WTC11 (cell line): ENCODE data around the gene TADA2A. TPM values are rescaled to one million over a fixed set of nuclear protein-coding genes. Genes with fewer than 3 reads are reported as not detected.
A peak's percentile ranks its signal among the peaks of the same experiment; 100 is the strongest.

Source experiments
- ATAC-seq: fragments of 200-7000 bp; cut with Tn5 transposase; 2 replicates; pipeline ENCODE4 v1.10.0; 2021; ENCODE audit warnings: mild to moderate bottlenecking, moderate library complexity
- CTCF ChIA-PET: fragments of 300-600 bp; sonication (Branson Sonifier 250); formaldehyde crosslinking; loops from one replicate; lab custom pipeline; 2021; ENCODE audit warnings: antibody characterized with exemption; lab: Charles Lee
- POLR2A ChIA-PET: fragments of 350-600 bp; sonication (Branson Sonifier 250); formaldehyde crosslinking; loops from one replicate; lab custom pipeline; 2021; ENCODE audit warnings: antibody characterized with exemption; lab: Charles Lee
- DNase-seq: peaks from one replicate; pipeline ENCODE4 v3.0.0; 2021; ENCODE audit warnings: low spot score
- H3K27ac Mint-ChIP-seq: 2 replicates; pipeline ENCODE4 v1.8.0; 2021; ENCODE audit warnings: mixed read lengths
- H3K27me3 Mint-ChIP-seq: 2 replicates; pipeline ENCODE4 v1.8.0; 2021; ENCODE audit warnings: low read depth, mild to moderate bottlenecking, moderate library complexity, mixed read lengths
- H3K36me3 Mint-ChIP-seq: 2 replicates; pipeline ENCODE4 v1.8.0; 2021; ENCODE audit warnings: mixed read lengths
- H3K4me1 Mint-ChIP-seq: 2 replicates; pipeline ENCODE4 v1.8.0; 2022; ENCODE audit warnings: mixed read lengths
- H3K4me3 Mint-ChIP-seq: 2 replicates; pipeline ENCODE4 v1.8.0; 2021; ENCODE audit warnings: mild to moderate bottlenecking, moderate library complexity, mixed read lengths
- H3K9me3 Mint-ChIP-seq: 2 replicates; pipeline ENCODE4 v1.8.0; 2021; ENCODE audit warnings: mixed read lengths
- CREM ChIP-seq: sonication (generic); formaldehyde crosslinking; IDR thresholded peaks from 2 replicates; pipeline ENCODE4 v1.8.1; 2022; ENCODE audit warnings: mild to moderate bottlenecking, missing genetic modification reagents, moderate library complexity
- GABPB1 ChIP-seq: sonication (generic); formaldehyde crosslinking; IDR thresholded peaks from 2 replicates; pipeline ENCODE4 v1.8.1; 2023; ENCODE audit warnings: mild to moderate bottlenecking, missing genetic modification reagents
- NFE2L1 ChIP-seq: sonication (generic); formaldehyde crosslinking; IDR thresholded peaks from 2 replicates; pipeline ENCODE4 v1.8.1; 2023; ENCODE audit warnings: missing genetic modification reagents
- ZNF138 ChIP-seq: sonication (generic); formaldehyde crosslinking; conservative IDR thresholded peaks from 2 replicates; pipeline ENCODE4 v1.8.1; 2022; ENCODE audit warnings: mild to moderate bottlenecking, moderate library complexity, missing genetic modification reagents
- ZNF219 ChIP-seq: sonication (generic); formaldehyde crosslinking; IDR thresholded peaks from 2 replicates; pipeline ENCODE4 v1.8.0; 2023; ENCODE audit warnings: missing genetic modification reagents, mild to moderate bottlenecking, borderline replicate concordance
- ZNF232 ChIP-seq: sonication (generic); formaldehyde crosslinking; IDR thresholded peaks from 2 replicates; pipeline ENCODE4 v1.8.0; 2022; ENCODE audit warnings: mild to moderate bottlenecking, missing genetic modification reagents
- ZNF396 ChIP-seq: fragments of 250-450 bp; sonication (Bioruptor Pico); IDR thresholded peaks from 2 replicates; pipeline ENCODE4 v1.8.0; 2021; ENCODE audit warnings: mild to moderate bottlenecking, moderate library complexity, borderline replicate concordance
- ZNF423 ChIP-seq: fragments of 250-450 bp; sonication (Bioruptor Pico); IDR thresholded peaks from 2 replicates; pipeline ENCODE4 v2.1.2; 2022; ENCODE audit warnings: mild to moderate bottlenecking, moderate library complexity
- total RNA-seq: library from RNA; stranded (reverse); gene quantifications from 3 replicates; pipeline ENCODE4 v1.2.3, GENCODE V29; 2021
- TF ChIP-seq, protein P1 (sequence below): sonication (generic); formaldehyde crosslinking; IDR thresholded peaks from 2 replicates; pipeline ENCODE4 v1.8.0; 2022; ENCODE audit warnings: missing genetic modification reagents
- TF ChIP-seq, protein P2 (sequence below): fragments of 250-450 bp; sonication (Bioruptor Pico); IDR thresholded peaks from 2 replicates; pipeline ENCODE4 v1.9.0; 2021; ENCODE audit warnings: mild to moderate bottlenecking, borderline replicate concordance
- TF ChIP-seq, protein P3 (sequence below): sonication (generic); formaldehyde crosslinking; IDR thresholded peaks from 2 replicates; pipeline ENCODE4 v1.8.1; 2022; ENCODE audit warnings: low read depth, mild to moderate bottlenecking, moderate library complexity, missing genetic modification reagents, borderline replicate concordance
- TF ChIP-seq, protein P4 (sequence below): fragments of 250-450 bp; sonication (Bioruptor Pico); conservative IDR thresholded peaks from 2 replicates; pipeline ENCODE4 v1.9.0; 2021; ENCODE audit warnings: mild to moderate bottlenecking
- TF ChIP-seq, protein P5 (sequence below): sonication (generic); formaldehyde crosslinking; IDR thresholded peaks from 2 replicates; pipeline ENCODE4 v1.8.1; 2022; ENCODE audit warnings: low read depth, missing genetic modification reagents, borderline replicate concordance
- TF ChIP-seq, protein P6 (sequence below): sonication (generic); formaldehyde crosslinking; IDR thresholded peaks from 2 replicates; pipeline ENCODE4 v1.8.0; 2022; ENCODE audit warnings: mild to moderate bottlenecking, missing genetic modification reagents

TADA2A gene
- total RNA-seq, 1 experiment from 2014 or later: 16.5 TPM

DNA sequence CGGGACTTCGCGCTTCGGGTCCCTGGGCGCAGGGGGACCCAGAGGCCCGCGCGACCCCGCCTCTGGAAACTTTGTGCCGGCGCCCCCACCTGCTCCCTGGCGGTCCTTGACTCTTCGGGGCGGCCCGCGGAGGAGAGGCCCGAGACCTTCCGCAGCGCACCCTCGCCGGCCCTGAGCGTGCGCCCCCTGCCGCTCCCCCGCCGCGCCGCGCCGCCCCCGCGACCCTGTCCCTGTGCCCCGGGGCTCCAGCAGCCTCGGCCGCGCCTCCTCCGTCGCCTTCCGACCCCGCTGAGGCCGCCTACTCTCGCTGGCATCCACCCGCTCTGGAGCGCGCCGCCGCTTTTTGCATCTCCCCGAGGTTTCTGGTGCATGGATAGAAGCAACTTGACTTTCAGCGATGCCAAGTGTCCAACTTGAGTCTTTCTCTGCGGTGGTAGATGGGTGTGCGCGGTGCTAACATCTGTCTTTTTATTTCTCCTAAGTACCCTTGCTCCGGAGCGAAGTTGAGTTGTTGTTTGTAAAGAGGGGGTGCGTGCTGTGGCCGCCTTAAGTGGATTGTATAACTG is 83.4 kb downstream of the TADA2A start:
- peaks cover 48% of the 10 kb centered on the region for H3K4me1 Mint-ChIP-seq
- peaks cover 4% of the 10 kb centered on the region; the same call in 1 of the 2 replicates for H3K27me3 Mint-ChIP-seq
- peak overlapping the region; percentile 93 for H3K4me3 Mint-ChIP-seq
- H3K9me3 Mint-ChIP-seq: no peaks in the 10 kb centered on the region
- H3K27ac Mint-ChIP-seq: peak overlapping the region; percentile 90
- H3K36me3 Mint-ChIP-seq: 0 out of 2 replicates have a peak, but pooled peaks cover 4% of the 10 kb centered on the region
- POLR2A ChIA-PET: no interaction called here
- ATAC-seq (peak; percentile 21), DNase-seq (peak; percentile 74)
- TF ChIP-seq CREM (CRISPR knock-in tag) (no peak), ZNF423 (CRISPR knock-in tag) (0 out of 2 replicates have a peak, but pooled peaks have one; percentile 19), GABPB1 (CRISPR knock-in tag) (no peak)
- TF ChIP-seq, protein P1, sequence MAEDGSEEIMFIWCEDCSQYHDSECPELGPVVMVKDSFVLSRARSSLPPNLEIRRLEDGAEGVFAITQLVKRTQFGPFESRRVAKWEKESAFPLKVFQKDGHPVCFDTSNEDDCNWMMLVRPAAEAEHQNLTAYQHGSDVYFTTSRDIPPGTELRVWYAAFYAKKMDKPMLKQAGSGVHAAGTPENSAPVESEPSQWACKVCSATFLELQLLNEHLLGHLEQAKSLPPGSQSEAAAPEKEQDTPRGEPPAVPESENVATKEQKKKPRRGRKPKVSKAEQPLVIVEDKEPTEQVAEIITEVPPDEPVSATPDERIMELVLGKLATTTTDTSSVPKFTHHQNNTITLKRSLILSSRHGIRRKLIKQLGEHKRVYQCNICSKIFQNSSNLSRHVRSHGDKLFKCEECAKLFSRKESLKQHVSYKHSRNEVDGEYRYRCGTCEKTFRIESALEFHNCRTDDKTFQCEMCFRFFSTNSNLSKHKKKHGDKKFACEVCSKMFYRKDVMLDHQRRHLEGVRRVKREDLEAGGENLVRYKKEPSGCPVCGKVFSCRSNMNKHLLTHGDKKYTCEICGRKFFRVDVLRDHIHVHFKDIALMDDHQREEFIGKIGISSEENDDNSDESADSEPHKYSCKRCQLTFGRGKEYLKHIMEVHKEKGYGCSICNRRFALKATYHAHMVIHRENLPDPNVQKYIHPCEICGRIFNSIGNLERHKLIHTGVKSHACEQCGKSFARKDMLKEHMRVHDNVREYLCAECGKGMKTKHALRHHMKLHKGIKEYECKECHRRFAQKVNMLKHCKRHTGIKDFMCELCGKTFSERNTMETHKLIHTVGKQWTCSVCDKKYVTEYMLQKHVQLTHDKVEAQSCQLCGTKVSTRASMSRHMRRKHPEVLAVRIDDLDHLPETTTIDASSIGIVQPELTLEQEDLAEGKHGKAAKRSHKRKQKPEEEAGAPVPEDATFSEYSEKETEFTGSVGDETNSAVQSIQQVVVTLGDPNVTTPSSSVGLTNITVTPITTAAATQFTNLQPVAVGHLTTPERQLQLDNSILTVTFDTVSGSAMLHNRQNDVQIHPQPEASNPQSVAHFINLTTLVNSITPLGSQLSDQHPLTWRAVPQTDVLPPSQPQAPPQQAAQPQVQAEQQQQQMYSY (CRISPR knock-in tag): peak; percentile 90
- CTCF ChIA-PET: interaction anchor here (0.5 to 2.1 kb wide), 4 partner anchors 16 to 119 kb away, joined by 4 to 7 read pairs (median 6); partner anchors contain the start of gene SYNRG

DNA sequence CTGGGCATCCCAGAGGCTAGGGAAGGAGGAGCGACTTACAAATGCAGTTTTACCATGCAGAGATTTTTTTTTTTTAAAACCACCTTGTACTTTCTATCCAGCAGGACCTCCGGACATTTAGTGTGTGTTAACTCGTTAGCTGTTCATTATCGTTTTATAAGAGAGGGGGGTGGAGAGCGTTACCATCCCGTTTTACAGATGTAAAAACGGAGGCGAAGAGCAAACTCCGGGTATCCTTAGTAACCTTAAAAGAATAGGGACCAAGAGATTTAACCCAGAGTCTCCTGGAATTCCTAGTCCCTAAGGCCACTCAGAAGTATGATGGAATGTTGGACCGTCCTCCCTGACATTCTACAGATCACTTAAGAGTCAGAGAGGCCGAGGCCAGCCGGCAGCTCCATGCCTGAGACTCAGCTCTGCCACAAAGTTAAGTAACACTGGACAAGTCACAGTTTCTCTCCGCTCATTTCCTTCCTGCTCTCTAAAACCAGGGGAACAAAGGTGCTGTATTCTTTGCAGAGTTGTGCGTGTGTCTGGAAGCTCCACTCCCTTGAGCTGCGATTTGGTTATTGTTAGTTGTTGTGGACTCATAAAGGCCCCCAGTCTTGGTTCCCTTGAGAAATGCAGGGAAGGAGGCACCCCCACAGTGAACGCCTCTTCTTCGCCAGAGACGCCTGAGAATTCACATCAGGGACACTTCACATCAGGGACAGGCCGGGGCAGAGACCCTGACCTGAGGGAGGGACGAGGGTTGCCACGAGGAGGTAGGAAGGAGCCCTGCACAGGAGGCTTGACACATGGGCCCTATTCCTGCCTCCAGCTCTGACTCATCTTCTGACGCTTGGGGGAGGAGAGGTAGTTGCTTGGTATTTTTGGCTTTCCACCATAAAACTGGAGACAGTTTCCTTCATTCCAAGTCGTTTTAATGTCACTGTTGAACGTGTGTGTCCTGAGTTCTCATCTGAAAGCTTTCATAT is 84.2 kb downstream of the TADA2A start:
- H3K27ac Mint-ChIP-seq: peak overlapping the region; percentile 90
- ATAC-seq (peak; percentile 21), DNase-seq (peak; percentile 41)
- no peaks in the 10 kb centered on the region for H3K9me3 Mint-ChIP-seq
- peaks cover 4% of the 10 kb centered on the region; the same call in 1 of the 2 replicates for H3K27me3 Mint-ChIP-seq
- CTCF ChIA-PET: interaction anchor here (0.5 to 2.1 kb wide), 5 partner anchors 15 to 895 kb away, joined by 3 to 7 read pairs (median 4); no protein-coding TSS in a partner anchor
- peaks cover 52% of the 10 kb centered on the region for H3K4me1 Mint-ChIP-seq
- H3K4me3 Mint-ChIP-seq: peak overlapping the region; percentile 93
- TF ChIP-seq ZNF232 (CRISPR knock-in tag) (no peak), ZNF396 (no peak), ZNF138 (CRISPR knock-in tag) (no peak), NFE2L1 (CRISPR knock-in tag) (no peak), ZNF219 (no peak)
- TF ChIP-seq, protein P2, sequence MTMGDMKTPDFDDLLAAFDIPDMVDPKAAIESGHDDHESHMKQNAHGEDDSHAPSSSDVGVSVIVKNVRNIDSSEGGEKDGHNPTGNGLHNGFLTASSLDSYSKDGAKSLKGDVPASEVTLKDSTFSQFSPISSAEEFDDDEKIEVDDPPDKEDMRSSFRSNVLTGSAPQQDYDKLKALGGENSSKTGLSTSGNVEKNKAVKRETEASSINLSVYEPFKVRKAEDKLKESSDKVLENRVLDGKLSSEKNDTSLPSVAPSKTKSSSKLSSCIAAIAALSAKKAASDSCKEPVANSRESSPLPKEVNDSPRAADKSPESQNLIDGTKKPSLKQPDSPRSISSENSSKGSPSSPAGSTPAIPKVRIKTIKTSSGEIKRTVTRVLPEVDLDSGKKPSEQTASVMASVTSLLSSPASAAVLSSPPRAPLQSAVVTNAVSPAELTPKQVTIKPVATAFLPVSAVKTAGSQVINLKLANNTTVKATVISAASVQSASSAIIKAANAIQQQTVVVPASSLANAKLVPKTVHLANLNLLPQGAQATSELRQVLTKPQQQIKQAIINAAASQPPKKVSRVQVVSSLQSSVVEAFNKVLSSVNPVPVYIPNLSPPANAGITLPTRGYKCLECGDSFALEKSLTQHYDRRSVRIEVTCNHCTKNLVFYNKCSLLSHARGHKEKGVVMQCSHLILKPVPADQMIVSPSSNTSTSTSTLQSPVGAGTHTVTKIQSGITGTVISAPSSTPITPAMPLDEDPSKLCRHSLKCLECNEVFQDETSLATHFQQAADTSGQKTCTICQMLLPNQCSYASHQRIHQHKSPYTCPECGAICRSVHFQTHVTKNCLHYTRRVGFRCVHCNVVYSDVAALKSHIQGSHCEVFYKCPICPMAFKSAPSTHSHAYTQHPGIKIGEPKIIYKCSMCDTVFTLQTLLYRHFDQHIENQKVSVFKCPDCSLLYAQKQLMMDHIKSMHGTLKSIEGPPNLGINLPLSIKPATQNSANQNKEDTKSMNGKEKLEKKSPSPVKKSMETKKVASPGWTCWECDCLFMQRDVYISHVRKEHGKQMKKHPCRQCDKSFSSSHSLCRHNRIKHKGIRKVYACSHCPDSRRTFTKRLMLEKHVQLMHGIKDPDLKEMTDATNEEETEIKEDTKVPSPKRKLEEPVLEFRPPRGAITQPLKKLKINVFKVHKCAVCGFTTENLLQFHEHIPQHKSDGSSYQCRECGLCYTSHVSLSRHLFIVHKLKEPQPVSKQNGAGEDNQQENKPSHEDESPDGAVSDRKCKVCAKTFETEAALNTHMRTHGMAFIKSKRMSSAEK (CRISPR knock-in tag): no peak
- TF ChIP-seq, protein P3, sequence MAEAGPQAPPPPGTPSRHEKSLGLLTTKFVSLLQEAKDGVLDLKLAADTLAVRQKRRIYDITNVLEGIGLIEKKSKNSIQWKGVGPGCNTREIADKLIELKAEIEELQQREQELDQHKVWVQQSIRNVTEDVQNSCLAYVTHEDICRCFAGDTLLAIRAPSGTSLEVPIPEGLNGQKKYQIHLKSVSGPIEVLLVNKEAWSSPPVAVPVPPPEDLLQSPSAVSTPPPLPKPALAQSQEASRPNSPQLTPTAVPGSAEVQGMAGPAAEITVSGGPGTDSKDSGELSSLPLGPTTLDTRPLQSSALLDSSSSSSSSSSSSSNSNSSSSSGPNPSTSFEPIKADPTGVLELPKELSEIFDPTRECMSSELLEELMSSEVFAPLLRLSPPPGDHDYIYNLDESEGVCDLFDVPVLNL: no peak
- TF ChIP-seq, protein P4, sequence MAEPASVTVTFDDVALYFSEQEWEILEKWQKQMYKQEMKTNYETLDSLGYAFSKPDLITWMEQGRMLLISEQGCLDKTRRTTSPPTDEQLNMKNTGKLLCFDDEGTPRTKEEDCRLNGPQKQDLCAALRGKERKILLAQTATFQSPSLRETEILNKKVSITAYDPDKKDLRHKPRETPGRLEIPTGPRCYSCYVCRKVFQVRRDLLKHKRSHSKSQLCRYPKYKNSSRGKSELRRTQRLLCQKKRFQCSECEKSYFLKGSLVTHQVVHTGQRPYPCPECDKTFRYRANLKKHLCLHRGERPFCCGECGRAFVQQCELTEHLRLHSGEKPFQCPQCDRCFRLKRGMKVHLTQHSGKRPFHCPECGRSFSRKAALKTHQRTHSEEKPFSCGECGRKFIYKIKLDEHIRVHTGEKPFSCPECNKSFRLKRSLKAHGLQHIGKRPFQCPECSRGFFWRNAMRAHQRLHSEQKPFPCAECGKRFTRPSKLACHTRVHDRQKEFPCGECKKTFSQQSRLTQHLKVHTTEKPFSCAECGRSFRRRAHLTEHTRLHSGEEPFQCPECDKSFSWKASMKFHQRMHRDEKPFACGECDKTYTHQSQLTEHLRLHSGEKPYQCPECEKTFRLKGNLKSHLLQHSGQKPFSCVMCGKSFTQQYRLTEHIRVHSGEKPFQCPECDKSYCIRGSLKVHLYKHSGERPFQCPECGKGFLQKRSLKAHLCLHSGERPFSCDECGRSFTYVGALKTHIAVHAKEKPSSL: no peak
- TF ChIP-seq, protein P5, sequence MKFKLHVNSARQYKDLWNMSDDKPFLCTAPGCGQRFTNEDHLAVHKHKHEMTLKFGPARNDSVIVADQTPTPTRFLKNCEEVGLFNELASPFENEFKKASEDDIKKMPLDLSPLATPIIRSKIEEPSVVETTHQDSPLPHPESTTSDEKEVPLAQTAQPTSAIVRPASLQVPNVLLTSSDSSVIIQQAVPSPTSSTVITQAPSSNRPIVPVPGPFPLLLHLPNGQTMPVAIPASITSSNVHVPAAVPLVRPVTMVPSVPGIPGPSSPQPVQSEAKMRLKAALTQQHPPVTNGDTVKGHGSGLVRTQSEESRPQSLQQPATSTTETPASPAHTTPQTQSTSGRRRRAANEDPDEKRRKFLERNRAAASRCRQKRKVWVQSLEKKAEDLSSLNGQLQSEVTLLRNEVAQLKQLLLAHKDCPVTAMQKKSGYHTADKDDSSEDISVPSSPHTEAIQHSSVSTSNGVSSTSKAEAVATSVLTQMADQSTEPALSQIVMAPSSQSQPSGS (CRISPR knock-in tag): no peak
- TF ChIP-seq, protein P6, sequence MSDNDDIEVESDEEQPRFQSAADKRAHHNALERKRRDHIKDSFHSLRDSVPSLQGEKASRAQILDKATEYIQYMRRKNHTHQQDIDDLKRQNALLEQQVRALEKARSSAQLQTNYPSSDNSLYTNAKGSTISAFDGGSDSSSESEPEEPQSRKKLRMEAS (CRISPR knock-in tag): no peak; the same call in 1 of the 2 replicates
- H3K36me3 Mint-ChIP-seq: 0 out of 2 replicates have a peak, but pooled peaks cover 4% of the 10 kb centered on the region
- POLR2A ChIA-PET: no interaction called here
